Central memory CD8-positive, alpha-beta T cell (primary cell): ENCODE results near the gene SP110.
A peak's percentile ranks its signal among the peaks of the same experiment; 100 is the strongest.
"Not testable (repeated sequence)": the region's sequence is repeated elsewhere in the genome, so short reads cannot be mapped to it uniquely, and the experiment has no call there.

Experiments
- ATAC-seq: fragments of 150-1000 bp; cut with Tn5 transposase; replicated peaks from 2 replicates; pipeline ENCODE4 v1.10.0; 2022; ENCODE audit warnings: mild to moderate bottlenecking, moderate FRiP score, moderate number of reproducible peaks; ENCODE audit not compliant: poor library complexity, severe bottlenecking; ENCODE audit errors: extremely low read depth
- DNase-seq, 2 donors: peaks; one replicate each; pipeline ENCODE4 v3.0.0; 2021; ENCODE audit warnings: low spot score in 2 of 2
- H3K27ac Mint-ChIP-seq: one replicate; pipeline ENCODE4 v1.8.0; 2022; ENCODE audit warnings: low read depth, mild to moderate bottlenecking, moderate library complexity, mixed read lengths
- H3K27me3 Mint-ChIP-seq: one replicate; pipeline ENCODE4 v1.8.0; 2022; ENCODE audit warnings: mixed read lengths
- H3K36me3 Mint-ChIP-seq: one replicate; pipeline ENCODE4 v1.8.0; 2022; ENCODE audit warnings: mild to moderate bottlenecking, moderate library complexity, mixed read lengths; ENCODE audit not compliant: insufficient read depth
- H3K4me1 Mint-ChIP-seq: one replicate; pipeline ENCODE4 v1.8.0; 2022; ENCODE audit warnings: mixed read lengths
- H3K4me3 Mint-ChIP-seq: one replicate; pipeline ENCODE4 v1.8.0; 2022; ENCODE audit warnings: mild to moderate bottlenecking, moderate library complexity, mixed read lengths
- H3K9me3 Mint-ChIP-seq: one replicate; pipeline ENCODE4 v1.8.0; 2022; ENCODE audit warnings: mixed read lengths

Gene SP110

GRCh38 chr2:230128623-230129342 lies 91.0 kb downstream of the SP110 start:
- no peaks in the 10 kb centered on the region for H3K9me3 Mint-ChIP-seq
- H3K27me3 Mint-ChIP-seq: peaks cover 16% of the 10 kb centered on the region
- DNase-seq: no peak
- H3K27ac Mint-ChIP-seq: no peak overlapping the region
- H3K4me1 Mint-ChIP-seq: peaks cover 15% of the 10 kb centered on the region
- H3K36me3 Mint-ChIP-seq: no peaks in the 10 kb centered on the region
- H3K4me3 Mint-ChIP-seq: no peak overlapping the region
- ATAC-seq: no peak

- ATAC-seq (no peak), DNase-seq (no peak)
- no peaks in the 10 kb centered on the region for H3K9me3 Mint-ChIP-seq
- H3K36me3 Mint-ChIP-seq: no peaks in the 10 kb centered on the region
- no peak overlapping the region for H3K27ac Mint-ChIP-seq
- H3K4me1 Mint-ChIP-seq: peaks cover 15% of the 10 kb centered on the region
- no peak overlapping the region for H3K4me3 Mint-ChIP-seq
- H3K27me3 Mint-ChIP-seq: peaks cover 16% of the 10 kb centered on the region
Measured at GRCh38 chr2:230127195-230127594, 92.6 kb downstream of the SP110 start.

- ATAC-seq (peak; percentile 56), DNase-seq (no peak)
- H3K4me3 Mint-ChIP-seq: peak overlapping the region; percentile 35
- no peaks in the 10 kb centered on the region for H3K36me3 Mint-ChIP-seq
- peaks cover 15% of the 10 kb centered on the region for H3K4me1 Mint-ChIP-seq
- no peaks in the 10 kb centered on the region for H3K9me3 Mint-ChIP-seq
- H3K27ac Mint-ChIP-seq: no peak overlapping the region
- H3K27me3 Mint-ChIP-seq: no peaks in the 10 kb centered on the region
Measured at GRCh38 chr2:230124757-230125431, 94.9 kb downstream of the SP110 start.

GRCh38 chr2:230124235-230124634 lies 95.5 kb downstream of the SP110 start:
- H3K4me1 Mint-ChIP-seq: peaks cover 15% of the 10 kb centered on the region
- DNase-seq (no peak), ATAC-seq (no peak)
- H3K27me3 Mint-ChIP-seq: no peaks in the 10 kb centered on the region
- H3K27ac Mint-ChIP-seq: no peak overlapping the region
- no peaks in the 10 kb centered on the region for H3K9me3 Mint-ChIP-seq
- no peak overlapping the region for H3K4me3 Mint-ChIP-seq
- no peaks in the 10 kb centered on the region for H3K36me3 Mint-ChIP-seq

DNA sequence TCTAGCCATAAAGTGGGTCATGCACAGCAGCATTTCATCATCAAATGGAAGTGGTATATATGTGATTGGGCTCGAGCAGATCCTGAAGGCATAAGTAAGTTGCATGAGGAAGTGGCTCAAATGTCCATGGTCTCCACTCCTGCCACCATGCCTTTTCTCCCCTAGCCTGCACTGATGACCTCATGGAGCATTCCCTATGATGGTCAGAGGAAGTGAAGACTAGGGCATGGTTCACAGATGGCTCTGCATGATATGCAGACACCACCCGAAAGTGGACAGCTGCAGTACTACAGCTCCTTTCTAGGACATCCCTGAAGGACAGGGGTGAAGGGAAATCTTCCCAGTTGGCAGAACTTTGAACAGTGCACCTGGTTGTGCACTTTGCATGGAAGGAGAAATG lies 99.4 kb downstream of the SP110 start:
- peaks cover 27% of the 10 kb centered on the region for H3K27me3 Mint-ChIP-seq
- not testable (repeated sequence) for H3K27ac Mint-ChIP-seq, H3K36me3 Mint-ChIP-seq, DNase-seq, ATAC-seq, H3K9me3 Mint-ChIP-seq, H3K4me3 Mint-ChIP-seq
- H3K4me1 Mint-ChIP-seq: peaks cover 12% of the 10 kb centered on the region

- not testable (repeated sequence) for H3K4me3 Mint-ChIP-seq, ATAC-seq, H3K9me3 Mint-ChIP-seq, DNase-seq, H3K36me3 Mint-ChIP-seq, H3K27ac Mint-ChIP-seq, H3K4me1 Mint-ChIP-seq
- H3K27me3 Mint-ChIP-seq: peaks cover 33% of the 10 kb centered on the region
Measured at GRCh38 chr2:230119827-230120226, 100.0 kb downstream of the SP110 start.
